ENCODE measurements around the gene PHC1. TPM values are rescaled to one million over a fixed set of nuclear protein-coding genes. Genes with fewer than 3 reads are reported as not detected.
"Not testable (repeated sequence)": the region's sequence is repeated elsewhere in the genome, so short reads cannot be mapped to it uniquely, and the experiment has no call there.

PHC1 gene
- 10.4 to 12.4 TPM (median 11.0 TPM) in 3 replicates for polyA plus RNA-seq
- polyA plus RNA-seq (2011; ENCODE audit: low read depth), result 8.4 TPM
- 7.7 and 7.8 TPM in 2 replicates for polyA plus RNA-seq (2011; cell fraction: cytosol; rRNA removed)
- polyA plus RNA-seq (2011; cell fraction: nucleus; rRNA removed), result 25.6 and 30.7 TPM in 2 replicates
- 5.5 and 7.5 TPM in 2 replicates for polyA plus RNA-seq (2012; ENCODE audit: low replicate concordance)
- 8.3 to 19.7 TPM (median 13.7 TPM) in 3 replicates for polyA minus RNA-seq
- polyA minus RNA-seq (2011; cell fraction: cytosol; rRNA and poly(A)+ RNA removed), result 8.8 TPM
- 5.7 and 7.8 TPM in 2 replicates for polyA minus RNA-seq (2011; cell fraction: nucleus; rRNA and poly(A)+ RNA removed)

- H3K27me3 ChIP-seq (ENCODE audit: control insufficient read depth, extremely low read depth, insufficient read depth, low read length); dilution Hi-C loops (cut with MboI; ENCODE audit: extremely low pct_ligation_motif_present, low sequenced_read_pairs); H3K79me2 ChIP-seq (ENCODE audit: control insufficient read depth, insufficient read depth, low read length); H3K36me3 ChIP-seq (ENCODE audit: control insufficient read depth in 2 of 2, extremely low read depth in 1 of 2, insufficient read depth in 2 of 2, low read length in 2 of 2); DNase-seq (ENCODE audit: low read depth, low spot score); H4K20me1 ChIP-seq (ENCODE audit: control insufficient read depth, extremely low read depth, insufficient read depth, low read length); H3K9me3 ChIP-seq (ENCODE audit: control insufficient read depth, low read depth, low read length); H3K9me1 ChIP-seq (ENCODE audit: control insufficient read depth, extremely low read depth, insufficient read depth, low read length): not testable (repeated sequence)
- Histone ChIP-seq H3K4me3 (ENCODE audit: control insufficient read depth in 2 of 3, extremely low read depth in 1 of 3, insufficient read depth in 2 of 3, low read depth in 1 of 3, low read length in 3 of 3) (peak within 1 kb of the TSS; percentile 51 to 88 (median 81)), H3K9ac (ENCODE audit: control insufficient read depth, extremely low read depth, insufficient read depth, low read length) (peak within 1 kb of the TSS; percentile 69), H3K4me1 (ENCODE audit: control insufficient read depth, extremely low read depth, insufficient read depth, low read length) (peaks cover 22% of the 10 kb centered on the region), H3K4me2 (ENCODE audit: control insufficient read depth, extremely low read depth, insufficient read depth, low read depth, low read length) (peak within 1 kb of the TSS; percentile 97), H3K27ac (ENCODE audit: control insufficient read depth, insufficient read depth, low read length) (peak within 1 kb of the TSS; percentile 44), H2AFZ (ENCODE audit: control insufficient read depth, low read length) (peak within 1 kb of the TSS; percentile 98)
- FAIRE-seq, result peak; percentile 26
- peak; percentile 45 to 53 (median 51) for TF ChIP-seq CTCF (optimal IDR thresholded peaks at IDR 0.05 in 1 of 3, IDR thresholded peaks at IDR 0.05 in 1 of 3, conservative IDR thresholded peaks at IDR 0.05 in 1 of 3; ENCODE audit: extremely low read depth in 1 of 3, insufficient read depth in 2 of 3, low read length in 3 of 3)
Measured at GRCh38 chr12:8914033-8914715, at the start of gene PHC1. Gene PHC1 (plus strand): TSS chr12:8914509. CDS start chr12:8917678, 3,169 bp downstream.

GRCh38 chr12:8866429-8866828 lies 47.9 kb upstream of the PHC1 start:
- Histone ChIP-seq H4K20me1 (ENCODE audit: control insufficient read depth, extremely low read depth, insufficient read depth, low read length) (no peaks in the 10 kb centered on the region), H2AFZ (ENCODE audit: control insufficient read depth, low read length) (no peak overlapping the region), H3K4me2 (ENCODE audit: control insufficient read depth, extremely low read depth, insufficient read depth, low read depth, low read length) (no peak overlapping the region), H3K9me1 (ENCODE audit: control insufficient read depth, extremely low read depth, insufficient read depth, low read length) (no peaks in the 10 kb centered on the region), H3K27me3 (ENCODE audit: control insufficient read depth, extremely low read depth, insufficient read depth, low read length) (no peaks in the 10 kb centered on the region), H3K79me2 (ENCODE audit: control insufficient read depth, insufficient read depth, low read length) (no peaks in the 10 kb centered on the region), H3K9ac (ENCODE audit: control insufficient read depth, extremely low read depth, insufficient read depth, low read length) (no peak overlapping the region), H3K27ac (ENCODE audit: control insufficient read depth, insufficient read depth, low read length) (no peak overlapping the region), H3K4me3 (ENCODE audit: control insufficient read depth in 2 of 3, extremely low read depth in 1 of 3, insufficient read depth in 2 of 3, low read depth in 1 of 3, low read length in 3 of 3) (no peak overlapping the region), H3K4me1 (ENCODE audit: control insufficient read depth, extremely low read depth, insufficient read depth, low read length) (no peaks in the 10 kb centered on the region), H3K9me3 (ENCODE audit: control insufficient read depth, low read depth, low read length) (no peaks in the 10 kb centered on the region), H3K36me3 (ENCODE audit: control insufficient read depth in 2 of 2, extremely low read depth in 1 of 2, insufficient read depth in 2 of 2, low read length in 2 of 2) (peaks cover 0 to 4% of the 10 kb centered on the region in 2 experiments)
- no peak for FAIRE-seq
- TF ChIP-seq CTCF (optimal IDR thresholded peaks at IDR 0.05 in 1 of 3, IDR thresholded peaks at IDR 0.05 in 1 of 3, conservative IDR thresholded peaks at IDR 0.05 in 1 of 3; ENCODE audit: extremely low read depth in 1 of 3, insufficient read depth in 2 of 3, low read length in 3 of 3), result no peak
- no peak for TF ChIP-seq EZH2 (IDR thresholded peaks at IDR 0.05; ENCODE audit: low read length)
- no peak for DNase-seq (ENCODE audit: low read depth, low spot score)
- dilution Hi-C loops (cut with MboI; ENCODE audit: extremely low pct_ligation_motif_present, low sequenced_read_pairs), result no loop called here

Measured in keratinocyte (primary cell).